Limb (tissue), 2 donors: ENCODE results near the gene BIVM.

Experiments
- DNase-seq, 2 donors: peaks; one replicate each; pipeline ENCODE4 v3.0.0-alpha.2; 2016; ENCODE audit errors: extremely low spot score in 2 of 2

The BIVM gene

GRCh38 chr13:102878481-102878880 is 79.6 kb downstream of the BIVM start:
- peak in 1 of 2 donors; percentile 11 for DNase-seq

GRCh38 chr13:102879793-102880499 is 81.0 kb downstream of the BIVM start:
- peak in 1 of 2 donors; percentile 4 for DNase-seq

GRCh38 chr13:102881819-102882686 is 83.1 kb downstream of the BIVM start:
- DNase-seq, result no peak
